PFSK-1 (cell line): ENCODE measurements around the gene ESYT2.

Experiments used
- FOXP2 ChIP-seq: optimal IDR thresholded peaks from 2 replicates; pipeline ENCODE3; 2011; ENCODE audit warnings: borderline replicate concordance, control low read depth, inconsistent platforms; ENCODE audit not compliant: insufficient read depth; ENCODE audit errors: extremely low read length, extremely low read depth
- POLR2AphosphoS5 ChIP-seq: IDR thresholded peaks from 2 replicates; pipeline ENCODE4 v1.6.1; 2012; ENCODE audit warnings: low read depth, mild to moderate bottlenecking, control low read depth, low read length, moderate library complexity
- REST ChIP-seq, 2 experiments: IDR thresholded peaks; 2 replicates each; pipeline versions ENCODE4 v1.6.1 to v1.8.0; 2011 to 2012; ENCODE audit warnings: low read depth in 2 of 2, low read length in 2 of 2, control low read depth in 1 of 2, inconsistent platforms in 1 of 2, mild to moderate bottlenecking in 1 of 2, moderate library complexity in 1 of 2; ENCODE audit not compliant: insufficient read depth in 1 of 2
- SIN3A ChIP-seq: IDR thresholded peaks from 2 replicates; pipeline ENCODE4 v1.6.1; 2012; ENCODE audit warnings: mild to moderate bottlenecking, low read length, moderate library complexity, borderline replicate concordance; ENCODE audit not compliant: insufficient read depth
- TAF1 ChIP-seq: IDR thresholded peaks from 2 replicates; pipeline ENCODE4 v1.6.1; 2012; ENCODE audit warnings: low read length, control low read depth, borderline replicate concordance; ENCODE audit not compliant: insufficient read depth

The ESYT2 gene

GRCh38 chr7:158867214-158867984 lies 38.1 kb upstream of the ESYT2 start:
- no peak for TF ChIP-seq SIN3A
- TF ChIP-seq POLR2AphosphoS5: no peak

GRCh38 chr7:158865977-158866376 lies 36.7 kb upstream of the ESYT2 start:
- no peak for TF ChIP-seq REST (IDR thresholded peaks at IDR 0.05; ENCODE audit: insufficient read depth in 1 of 2, low read depth in 2 of 2, low read length in 2 of 2)
- no peak for TF ChIP-seq POLR2AphosphoS5
- TF ChIP-seq SIN3A: no peak
- no peak for TF ChIP-seq FOXP2
- TF ChIP-seq TAF1: no peak

GRCh38 chr7:158865462-158865922 lies 36.2 kb upstream of the ESYT2 start:
- TF ChIP-seq TAF1 (no peak), FOXP2 (no peak), REST (IDR thresholded peaks at IDR 0.05; ENCODE audit: insufficient read depth in 1 of 2, low read depth in 2 of 2, low read length in 2 of 2) (no peak), POLR2AphosphoS5 (no peak), SIN3A (no peak)

GRCh38 chr7:158864833-158865232 lies 35.5 kb upstream of the ESYT2 start:
- TF ChIP-seq TAF1 (no peak), REST (IDR thresholded peaks at IDR 0.05; ENCODE audit: insufficient read depth in 1 of 2, low read depth in 2 of 2, low read length in 2 of 2) (no peak)

- TF ChIP-seq FOXP2 (no peak), SIN3A (no peak), REST (IDR thresholded peaks at IDR 0.05; ENCODE audit: insufficient read depth in 1 of 2, low read depth in 2 of 2, low read length in 2 of 2) (no peak), POLR2AphosphoS5 (no peak), TAF1 (no peak)
Observed at GRCh38 chr7:158864507-158864820, 35.2 kb upstream of the ESYT2 start.
